SU-DHL-6 (cell line): ENCODE data around the gene MUC6.

Source experiments
- H2AFZ ChIP-seq: fragments of 200-600 bp; sonication (generic); 2 replicates; pipeline ENCODE4 v1.6.1; 2014; ENCODE audit warnings: low read depth, mild to moderate bottlenecking, moderate library complexity, mixed read lengths, antibody characterized with exemption, low read length; ENCODE audit not compliant: severe bottlenecking
- H3F3A ChIP-seq: fragments of 200-600 bp; shearing (Covaris generic); 2 replicates; pipeline ENCODE4 v1.6.0; 2016; ENCODE audit warnings: antibody characterized with exemption, mild to moderate bottlenecking; ENCODE audit not compliant: insufficient read depth
- H3K27ac ChIP-seq: fragments of 200-600 bp; sonication (generic); 2 replicates; pipeline ENCODE4 v1.5.1; 2016; ENCODE audit warnings: low read depth, mild to moderate bottlenecking, low read length, moderate library complexity, mixed read lengths
- H3K27me3 ChIP-seq: fragments of 200-600 bp; sonication (generic), shearing (Covaris generic); 2 replicates; pipeline ENCODE4 v1.6.0; 2014; ENCODE audit warnings: mild to moderate bottlenecking, low read length
- H3K36me3 ChIP-seq: fragments of 200-600 bp; sonication (generic); 2 replicates; pipeline ENCODE4 v1.6.1; 2014; ENCODE audit warnings: mild to moderate bottlenecking, low read length, mixed read lengths
- H3K4me2 ChIP-seq: fragments of 300-600, 200-600 bp; shearing (Covaris generic), sonication (generic); 2 replicates; pipeline ENCODE4 v1.6.0; 2014; ENCODE audit warnings: low read length, low read depth, mild to moderate bottlenecking; ENCODE audit not compliant: poor library complexity, severe bottlenecking
- H3K4me3 ChIP-seq: fragments of 200-600 bp; sonication (generic); 2 replicates; pipeline ENCODE4 v1.5.1; 2014; ENCODE audit warnings: antibody characterized with exemption, low read length, mild to moderate bottlenecking, mixed read lengths; ENCODE audit not compliant: insufficient read depth, poor library complexity, severe bottlenecking
- H3K79me2 ChIP-seq: fragments of 200-600 bp; sonication (generic); 2 replicates; pipeline ENCODE4 v1.6.1; 2014; ENCODE audit warnings: mild to moderate bottlenecking, low read length, moderate library complexity; ENCODE audit not compliant: insufficient read depth
- H3K9ac ChIP-seq: fragments of 200-600 bp; sonication (generic); 2 replicates; pipeline ENCODE4 v1.7.0; 2014; ENCODE audit warnings: mild to moderate bottlenecking, low read length
- H3K9me2 ChIP-seq: fragments of 200-600 bp; sonication (generic); replicated peaks from 2 replicates; pipeline ENCODE4 v1.6.1; 2014; ENCODE audit warnings: low read length; ENCODE audit not compliant: insufficient read depth
- H3K9me3 ChIP-seq: fragments of 200-600 bp; sonication (generic); 2 replicates; pipeline ENCODE4 v1.6.1; 2014; ENCODE audit warnings: low read length, mixed read lengths; ENCODE audit not compliant: insufficient read depth
- H4K20me1 ChIP-seq: fragments of 200-600 bp; sonication (generic); 2 replicates; pipeline ENCODE4 v1.6.1; 2014; ENCODE audit warnings: low read depth, mild to moderate bottlenecking, antibody characterized with exemption, low read length, moderate library complexity, mixed read lengths
- EZH2phosphoT487 ChIP-seq: fragments of 200-600 bp; sonication (generic), shearing (Covaris generic); conservative IDR thresholded peaks from 2 replicates; pipeline ENCODE4 v1.6.1; 2018; ENCODE audit warnings: mild to moderate bottlenecking, antibody characterized with exemption, low read length, moderate library complexity, mixed read lengths
- TF ChIP-seq, protein P1 (sequence below): fragments of 200-600 bp; sonication (generic); IDR thresholded peaks from one replicate; pipeline ENCODE4 v1.5.1; 2017; ENCODE audit warnings: antibody characterized with exemption, mild to moderate bottlenecking, low read length, moderate library complexity; ENCODE audit not compliant: insufficient read depth, poor library complexity, severe bottlenecking

The MUC6 gene

DNA sequence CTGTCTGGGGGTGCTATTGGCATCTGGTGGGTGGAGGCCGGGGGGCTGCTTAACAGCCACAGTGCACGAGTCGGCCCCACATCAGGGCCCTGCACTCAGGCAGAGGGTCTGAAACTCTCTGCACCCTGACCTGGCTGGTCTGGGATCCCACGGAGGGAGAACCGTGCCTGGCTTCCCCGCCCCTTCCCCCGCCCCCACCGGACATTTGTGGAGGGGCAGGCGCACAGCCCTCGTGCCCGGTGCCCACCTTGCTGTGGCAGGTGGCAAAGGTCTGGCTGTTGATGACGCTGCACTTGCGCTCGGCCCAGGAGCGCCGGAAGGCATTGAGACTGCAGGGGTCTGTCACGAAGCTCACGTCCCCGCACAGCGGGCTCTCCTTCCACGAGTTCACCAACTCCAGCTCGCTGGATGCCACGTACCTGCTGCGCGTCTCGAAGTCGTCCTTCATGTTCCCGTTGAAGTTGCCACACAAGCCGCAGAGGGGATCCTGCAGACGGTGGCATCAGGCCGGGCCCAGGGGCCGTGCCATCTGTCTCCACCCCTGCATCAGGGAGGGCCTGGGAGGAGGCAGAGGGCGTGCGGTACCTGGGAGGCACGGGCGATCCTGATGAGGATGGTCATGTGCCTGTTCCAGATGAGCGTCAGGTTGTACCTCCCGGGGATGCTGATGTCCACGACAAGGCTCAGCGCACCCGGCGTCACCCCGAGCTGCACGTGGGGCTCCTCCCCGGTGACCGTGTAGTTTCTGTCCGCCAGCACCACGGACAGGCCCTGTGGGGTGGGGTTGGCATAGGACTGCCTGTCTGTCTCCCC, 11.7 kb downstream of the MUC6 start:
- Histone ChIP-seq H3F3A (no peaks in the 10 kb centered on the region), H3K9me3 (no peaks in the 10 kb centered on the region), H3K4me2 (no peak overlapping the region), H3K36me3 (no peaks in the 10 kb centered on the region), H3K9me2 (no peaks in the 10 kb centered on the region), H3K4me3 (no peak overlapping the region), H3K79me2 (no peaks in the 10 kb centered on the region), H2AFZ (no peak overlapping the region), H3K27ac (no peak overlapping the region), H3K9ac (no peak overlapping the region), H4K20me1 (no peaks in the 10 kb centered on the region), H3K27me3 (no peaks in the 10 kb centered on the region)
- no peak for TF ChIP-seq EZH2phosphoT487
- TF ChIP-seq, protein P1, sequence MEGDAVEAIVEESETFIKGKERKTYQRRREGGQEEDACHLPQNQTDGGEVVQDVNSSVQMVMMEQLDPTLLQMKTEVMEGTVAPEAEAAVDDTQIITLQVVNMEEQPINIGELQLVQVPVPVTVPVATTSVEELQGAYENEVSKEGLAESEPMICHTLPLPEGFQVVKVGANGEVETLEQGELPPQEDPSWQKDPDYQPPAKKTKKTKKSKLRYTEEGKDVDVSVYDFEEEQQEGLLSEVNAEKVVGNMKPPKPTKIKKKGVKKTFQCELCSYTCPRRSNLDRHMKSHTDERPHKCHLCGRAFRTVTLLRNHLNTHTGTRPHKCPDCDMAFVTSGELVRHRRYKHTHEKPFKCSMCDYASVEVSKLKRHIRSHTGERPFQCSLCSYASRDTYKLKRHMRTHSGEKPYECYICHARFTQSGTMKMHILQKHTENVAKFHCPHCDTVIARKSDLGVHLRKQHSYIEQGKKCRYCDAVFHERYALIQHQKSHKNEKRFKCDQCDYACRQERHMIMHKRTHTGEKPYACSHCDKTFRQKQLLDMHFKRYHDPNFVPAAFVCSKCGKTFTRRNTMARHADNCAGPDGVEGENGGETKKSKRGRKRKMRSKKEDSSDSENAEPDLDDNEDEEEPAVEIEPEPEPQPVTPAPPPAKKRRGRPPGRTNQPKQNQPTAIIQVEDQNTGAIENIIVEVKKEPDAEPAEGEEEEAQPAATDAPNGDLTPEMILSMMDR = no peak

DNA sequence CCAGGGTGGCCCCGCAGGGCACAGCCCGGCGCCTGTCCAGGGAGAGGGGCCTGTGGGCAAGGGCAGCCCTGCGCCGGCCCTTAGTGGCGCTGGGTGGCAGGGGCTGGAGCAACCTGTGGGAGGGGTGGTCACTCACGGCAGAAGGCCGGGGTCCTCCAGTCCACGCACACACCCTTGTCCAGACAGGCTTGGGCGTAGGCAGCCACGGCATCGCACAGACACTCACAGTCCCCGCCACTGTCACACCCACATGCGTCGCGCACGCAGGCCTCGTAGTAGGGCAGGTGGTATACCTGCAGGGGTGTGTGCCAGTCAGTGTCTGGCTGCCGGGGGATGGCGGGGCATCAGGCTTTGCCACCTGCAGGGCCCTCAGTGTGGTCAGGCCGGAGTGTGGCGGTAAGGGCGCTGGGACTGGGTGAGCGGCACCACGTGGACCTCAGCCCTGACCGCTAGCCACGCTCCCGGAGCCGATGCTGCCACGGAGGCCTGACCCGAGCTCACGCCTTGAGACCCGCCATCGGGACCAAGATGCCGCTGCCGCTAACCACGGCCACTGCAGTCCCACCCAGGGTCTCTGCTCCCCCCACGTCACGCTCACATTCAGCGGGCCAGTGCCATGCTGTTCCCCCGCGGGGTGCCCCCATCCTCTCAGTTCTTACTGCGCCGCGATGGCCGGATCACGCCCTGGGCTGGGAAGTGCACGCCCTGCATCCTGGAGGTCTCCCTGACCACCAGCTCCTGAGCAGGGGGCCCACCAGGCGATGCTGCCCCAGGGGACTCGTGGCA, 12.5 kb downstream of the MUC6 start:
- H3K4me3 ChIP-seq = no peak overlapping the region
- H3K79me2 ChIP-seq = no peaks in the 10 kb centered on the region
- H2AFZ ChIP-seq = no peak overlapping the region

DNA sequence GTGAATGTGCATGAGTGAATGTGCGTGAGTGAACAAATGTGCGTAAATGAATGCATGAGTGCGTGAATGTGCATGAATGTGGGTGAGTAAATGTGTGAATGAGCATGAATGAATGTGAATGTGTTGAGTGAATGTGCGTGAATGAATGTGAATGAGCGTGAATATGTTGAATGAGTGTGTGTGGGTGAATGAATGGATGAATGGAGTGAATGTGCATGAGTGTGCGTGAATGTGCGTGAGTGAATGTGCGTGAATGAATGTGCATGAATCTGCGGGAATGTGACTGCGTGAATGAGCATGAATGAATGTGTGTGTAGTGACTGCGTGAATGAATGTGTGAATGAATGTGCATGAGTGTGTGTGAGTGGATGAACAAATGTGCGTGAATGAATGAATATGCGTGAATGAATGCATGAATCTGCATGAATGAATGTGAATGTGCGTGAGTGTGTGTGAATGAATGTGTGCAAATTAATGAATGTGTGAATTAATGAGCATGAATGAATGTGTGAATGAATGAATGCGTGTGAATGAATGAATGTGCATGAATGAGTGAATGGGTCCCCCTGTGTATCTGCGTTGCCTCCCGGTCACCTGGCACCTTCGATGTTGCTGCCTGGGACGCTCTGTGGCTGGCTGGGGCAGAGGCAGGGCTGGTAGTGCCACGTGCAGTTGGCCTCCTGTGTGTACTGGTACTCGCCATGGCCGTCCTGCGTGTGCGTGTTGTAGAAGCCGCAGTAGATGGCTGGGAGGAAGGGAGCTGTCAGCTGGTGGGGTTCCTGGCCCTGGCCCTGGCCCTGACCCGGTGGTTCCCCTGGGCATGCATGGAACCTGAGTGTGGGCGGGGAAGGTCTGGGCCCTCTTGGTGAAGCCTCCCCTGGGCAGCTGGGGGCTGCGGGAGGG, 13.4 kb downstream of the MUC6 start:
- Histone ChIP-seq H3K9me3 (no peaks in the 10 kb centered on the region), H3K9me2 (no peaks in the 10 kb centered on the region), H3K79me2 (no peaks in the 10 kb centered on the region), H3K9ac (no peak overlapping the region), H2AFZ (no peak overlapping the region), H3K4me2 (no peak overlapping the region), H3F3A (no peaks in the 10 kb centered on the region), H3K36me3 (no peaks in the 10 kb centered on the region), H3K27me3 (no peaks in the 10 kb centered on the region), H3K4me3 (no peak overlapping the region), H4K20me1 (no peaks in the 10 kb centered on the region), H3K27ac (no peak overlapping the region)
- no peak for TF ChIP-seq EZH2phosphoT487
- TF ChIP-seq, protein P1 = no peak

More for the DNA sequence above, 12.5 kb downstream of the MUC6 start:
- Histone ChIP-seq H3K4me2 (no peak overlapping the region), H3K27ac (no peak overlapping the region), H3K9me2 (no peaks in the 10 kb centered on the region), H4K20me1 (no peaks in the 10 kb centered on the region), H3K27me3 (no peaks in the 10 kb centered on the region), H3F3A (no peaks in the 10 kb centered on the region), H3K36me3 (no peaks in the 10 kb centered on the region), H3K9me3 (no peaks in the 10 kb centered on the region), H3K9ac (no peak overlapping the region)
- TF ChIP-seq, protein P1 = no peak
